Measurements from ENCODE around the gene RABIF.

Gene RABIF

DNA sequence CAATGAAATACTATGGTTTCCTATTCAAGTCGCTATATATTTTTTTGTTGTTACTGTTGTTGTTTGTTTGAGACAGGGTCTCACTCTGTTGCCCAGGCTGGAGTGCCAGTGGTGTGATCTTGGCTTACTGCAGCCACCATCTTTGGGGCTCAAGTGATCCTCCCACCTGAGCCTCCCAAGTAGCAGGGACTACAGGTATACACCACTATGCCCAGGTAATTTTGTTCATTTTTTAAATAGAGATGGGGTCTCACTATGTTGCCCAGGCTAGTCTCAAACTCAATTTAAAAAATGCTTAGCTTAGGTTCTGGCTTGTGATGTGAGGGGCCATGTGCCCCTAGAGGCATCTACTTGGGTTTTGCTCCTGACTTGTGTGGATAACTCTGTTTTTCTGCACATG lies 9.8 kb downstream of the RABIF start:
- in situ Hi-C loops (cut with HindIII; ENCODE audit: low sequenced_read_pairs): no loop called here

- in situ Hi-C loops (cut with HindIII; ENCODE audit: low sequenced_read_pairs): no loop called here
These were observed 15.9 kb downstream of the RABIF start for GRCh38 chr1:202873026-202873425.

DNA sequence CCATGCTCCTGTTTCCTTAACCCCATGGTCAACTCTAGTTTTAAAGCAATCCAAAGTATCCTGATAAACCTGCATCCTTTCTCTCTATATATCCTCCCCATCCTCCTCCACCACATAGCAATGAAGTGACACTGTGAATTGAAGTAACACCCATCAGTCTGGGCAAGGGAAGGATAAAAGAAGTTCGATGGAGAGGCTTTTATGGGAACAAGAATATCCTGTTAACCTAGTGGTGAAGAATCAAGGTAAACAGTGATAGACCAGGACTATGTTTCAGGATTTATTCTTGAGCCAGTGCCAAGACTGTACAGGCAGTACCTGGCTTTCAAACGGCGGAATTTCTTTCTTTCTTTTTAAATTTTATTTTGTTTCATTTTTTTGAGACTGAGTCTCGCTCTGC lies 17.6 kb downstream of the RABIF start:
- in situ Hi-C loops (cut with HindIII; ENCODE audit: low sequenced_read_pairs): no loop called here

DNA sequence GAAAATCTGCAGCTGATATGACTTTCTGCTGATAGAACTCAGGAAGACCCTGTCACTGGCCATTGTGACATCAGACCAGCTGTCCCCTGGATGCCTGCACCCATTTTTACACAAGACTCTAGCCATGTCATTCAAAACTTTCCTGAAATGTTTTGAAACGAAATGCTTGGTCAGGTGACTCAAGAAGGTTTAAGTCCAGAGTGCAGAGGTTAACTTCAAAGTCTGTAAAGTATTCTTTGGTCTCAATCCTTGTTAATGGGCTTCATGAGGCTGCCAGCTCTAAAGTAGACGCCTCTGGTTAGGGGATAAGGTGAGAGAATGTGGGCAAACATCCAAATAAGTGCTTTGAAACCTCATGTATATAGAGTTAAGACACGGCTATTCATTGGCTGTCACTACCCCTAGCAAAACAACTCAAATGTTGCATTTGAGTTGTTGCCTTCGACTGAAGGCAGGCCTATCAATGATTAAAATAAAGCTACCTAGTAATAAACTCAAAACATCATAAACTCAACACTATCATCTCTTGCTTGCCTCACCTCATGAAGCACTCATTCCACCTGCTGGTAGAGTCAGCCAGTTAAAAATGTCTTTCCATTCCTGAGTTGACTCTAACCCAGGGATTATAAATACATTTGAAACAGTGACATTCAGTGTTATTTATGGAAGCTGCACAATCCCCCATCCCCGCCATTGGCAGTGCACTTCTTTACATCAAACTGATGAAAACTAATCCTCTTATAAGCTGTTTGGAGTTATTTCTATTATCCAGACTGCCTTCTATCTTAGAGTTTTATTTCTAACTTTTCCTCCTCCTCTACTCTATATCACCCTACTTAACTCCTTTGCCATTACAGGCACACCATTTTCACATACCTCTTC lies 26.0 kb downstream of the RABIF start:
- in situ Hi-C loops (cut with HindIII; ENCODE audit: low sequenced_read_pairs): no loop called here

DNA sequence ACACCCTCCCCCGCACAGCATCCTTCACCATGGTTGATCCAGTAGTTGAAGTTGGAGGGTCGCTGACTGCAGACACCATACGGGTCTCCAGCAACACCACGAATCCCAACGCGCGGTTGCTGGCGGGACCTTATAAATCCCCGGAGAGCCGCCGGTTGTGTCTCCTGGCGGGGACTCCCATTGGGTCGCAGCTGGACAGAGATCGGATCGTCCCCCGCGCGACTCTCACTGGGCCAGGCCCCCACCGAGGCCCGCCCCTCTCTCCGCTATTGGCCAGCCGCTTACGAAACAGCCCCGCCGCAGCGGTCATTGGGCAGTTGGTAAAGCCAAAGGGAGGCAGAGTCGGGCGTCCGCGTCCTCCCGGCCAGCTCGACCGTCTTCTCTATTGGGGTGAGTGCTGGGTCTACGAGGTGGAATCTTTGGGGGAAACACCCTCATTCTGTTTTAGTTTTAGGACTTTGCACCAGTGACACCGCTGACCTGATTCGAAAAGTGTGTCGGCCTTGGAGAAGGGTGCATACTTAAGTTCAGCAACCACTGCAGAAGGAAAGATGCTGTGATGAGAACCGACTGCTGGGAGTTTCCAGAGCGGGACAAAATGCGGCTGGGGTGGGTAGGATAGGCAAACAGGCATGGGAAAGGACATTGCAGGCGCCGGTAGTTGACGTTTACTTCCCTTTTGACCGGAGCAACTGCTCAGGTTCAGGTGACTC lies 27.4 kb downstream of the RABIF start:
- in situ Hi-C loops (cut with HindIII; ENCODE audit: low sequenced_read_pairs): no loop called here

GRCh38 chr1:202860744-202861419 lies 28.1 kb downstream of the RABIF start:
- in situ Hi-C loops (cut with HindIII; ENCODE audit: low sequenced_read_pairs): no loop called here

- in situ Hi-C loops (cut with HindIII; ENCODE audit: low sequenced_read_pairs): loop anchor here (5.0 kb wide), 1 partner anchor 37 kb away; no protein-coding TSS in a partner anchor
These were observed 30.0 kb downstream of the RABIF start for GRCh38 chr1:202858789-202859414.

DNA sequence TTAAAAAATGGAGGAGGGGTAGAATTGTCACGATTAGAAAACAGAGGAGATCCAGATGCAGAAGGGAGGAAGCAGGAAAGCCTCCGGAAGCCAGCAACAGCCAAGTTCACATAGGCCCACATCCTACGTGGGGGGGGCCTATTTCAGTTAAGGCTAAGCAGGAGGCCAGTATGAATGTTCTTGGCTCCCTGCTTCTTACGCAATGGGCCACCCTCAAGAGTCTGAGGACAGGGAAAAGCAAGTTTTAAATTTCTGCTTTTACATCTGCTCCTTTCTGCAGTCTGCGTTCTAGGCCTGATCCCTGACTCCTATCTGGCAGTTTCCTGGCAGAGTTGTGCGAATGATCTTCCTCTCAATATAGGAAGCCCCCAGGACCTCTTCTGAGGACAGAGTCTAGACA lies 30.6 kb downstream of the RABIF start:
- in situ Hi-C loops (cut with HindIII; ENCODE audit: low sequenced_read_pairs): loop anchor here (5.0 kb wide), 1 partner anchor 36 kb away; no protein-coding TSS in a partner anchor

GRCh38 chr1:202857136-202857610 lies 31.8 kb downstream of the RABIF start:
- in situ Hi-C loops (cut with HindIII; ENCODE audit: low sequenced_read_pairs): loop anchor here (5.0 kb wide), 1 partner anchor 35 kb away; no protein-coding TSS in a partner anchor

DNA sequence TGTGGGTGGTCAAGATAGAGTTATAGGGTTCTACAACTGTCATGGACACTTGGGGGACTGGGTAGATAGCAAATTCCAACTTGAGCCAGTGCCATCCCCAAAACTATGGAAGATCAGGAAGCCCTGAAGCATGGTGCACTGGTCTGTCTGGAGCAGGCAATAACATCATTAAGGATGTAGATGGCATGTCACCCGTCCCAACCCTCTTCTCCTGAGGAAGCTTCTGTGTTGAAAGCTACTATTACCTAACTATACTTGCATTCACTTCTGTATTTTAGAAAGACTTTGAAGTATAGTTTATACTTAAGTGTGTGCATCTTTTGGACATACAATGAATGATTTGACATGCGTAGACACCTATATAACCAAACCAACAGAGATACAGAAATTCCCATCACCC lies 32.9 kb downstream of the RABIF start:
- in situ Hi-C loops (cut with HindIII; ENCODE audit: low sequenced_read_pairs): loop anchor here (5.0 kb wide), 1 partner anchor 34 kb away; no protein-coding TSS in a partner anchor

GRCh38 chr1:202854787-202855186 lies 34.2 kb downstream of the RABIF start:
- in situ Hi-C loops (cut with HindIII; ENCODE audit: low sequenced_read_pairs): loop anchor here (5.0 kb wide), 2 partner anchors 32 to 63 kb away; no protein-coding TSS in a partner anchor

GRCh38 chr1:202852163-202852904 lies 36.6 kb downstream of the RABIF start:
- in situ Hi-C loops (cut with HindIII; ENCODE audit: low sequenced_read_pairs): loop anchor here (5.0 kb wide), 1 partner anchor 65 kb away; no protein-coding TSS in a partner anchor

- in situ Hi-C loops (cut with HindIII; ENCODE audit: low sequenced_read_pairs): loop anchor here (5.0 kb wide), 1 partner anchor 67 kb away; no protein-coding TSS in a partner anchor
These were observed 38.2 kb downstream of the RABIF start for GRCh38 chr1:202850593-202851362.

DNA sequence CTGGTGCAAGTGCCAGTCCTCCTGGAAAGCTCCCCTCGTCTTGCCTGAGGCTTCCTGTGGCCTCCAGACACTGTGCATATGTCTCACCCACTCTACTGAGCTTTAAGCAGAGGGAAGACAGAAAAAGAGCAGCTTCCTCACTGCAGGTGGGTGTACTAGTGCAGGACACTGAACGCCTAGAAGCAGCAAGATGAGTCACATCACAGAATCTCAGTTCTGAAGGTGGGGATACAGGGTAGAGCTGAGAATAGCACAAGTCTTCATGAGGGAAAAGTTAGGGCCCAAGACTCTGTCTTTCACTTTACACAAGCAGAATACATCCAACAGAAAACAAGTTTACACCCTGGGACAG lies 40.8 kb downstream of the RABIF start:
- in situ Hi-C loops (cut with HindIII; ENCODE audit: low sequenced_read_pairs): no loop called here

GRCh38 chr1:202844935-202845334 lies 44.0 kb downstream of the RABIF start:
- in situ Hi-C loops (cut with HindIII; ENCODE audit: low sequenced_read_pairs): no loop called here

GRCh38 chr1:202844259-202844658 lies 44.7 kb downstream of the RABIF start:
- in situ Hi-C loops (cut with HindIII; ENCODE audit: low sequenced_read_pairs): no loop called here

DNA sequence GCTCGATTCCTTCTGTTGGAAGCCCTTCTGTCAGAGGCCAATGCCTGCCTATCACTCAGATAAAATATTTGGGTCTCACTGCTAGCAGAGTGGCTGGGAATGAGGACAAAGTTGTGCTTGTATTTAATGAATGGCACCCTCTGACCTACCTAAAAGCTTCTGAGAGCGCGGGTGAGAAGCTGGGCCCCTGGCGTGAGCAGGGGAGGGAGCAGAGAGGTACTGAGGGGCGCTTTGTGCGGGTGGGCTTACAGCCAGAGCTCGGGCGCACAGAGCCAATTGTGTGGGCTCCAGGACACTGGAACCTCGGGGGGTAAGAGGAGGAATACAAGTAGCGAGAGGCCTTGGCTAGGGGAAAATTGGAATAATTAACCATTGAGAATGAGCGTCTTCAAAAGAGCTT lies 45.9 kb downstream of the RABIF start:
- in situ Hi-C loops (cut with HindIII; ENCODE audit: low sequenced_read_pairs): no loop called here

- in situ Hi-C loops (cut with HindIII; ENCODE audit: low sequenced_read_pairs): no loop called here
These were observed 51.1 kb downstream of the RABIF start for GRCh38 chr1:202837746-202838262.

Measured in endothelial cell of hepatic sinusoid (primary cell).